Stimulated activated CD8-positive, alpha-beta memory T cell treated with anti-CD3 and anti-CD28 coated beads, Interleukin-7, amount 100 ng/mL, for 24 hours (primary cell): ENCODE measurements around the gene LRG1.
"Not testable (repeated sequence)": the region's sequence is repeated elsewhere in the genome, so short reads cannot be mapped to it uniquely, and the experiment has no call there.

Experiments
- DNase-seq: peaks from one replicate; pipeline ENCODE4 v3.0.0-alpha.2; 2020; ENCODE audit warnings: low read depth

The LRG1 gene

GRCh38 chr19:4527377-4527776 is 12.5 kb downstream of the LRG1 start:
- not testable (repeated sequence) for DNase-seq

GRCh38 chr19:4525563-4526002 is 14.3 kb downstream of the LRG1 start:
- DNase-seq: no peak

GRCh38 chr19:4524808-4525562 is 14.9 kb downstream of the LRG1 start:
- peak; percentile 52 for DNase-seq

GRCh38 chr19:4523306-4524110 is 16.3 kb downstream of the LRG1 start:
- peak; percentile 5 for DNase-seq

- no peak for DNase-seq
Measured at GRCh38 chr19:4522291-4523002, 17.4 kb downstream of the LRG1 start.

GRCh38 chr19:4521888-4522242 is 18.0 kb downstream of the LRG1 start:
- DNase-seq: no peak

- DNase-seq: no peak
Measured at GRCh38 chr19:4521170-4521887, 18.5 kb downstream of the LRG1 start.

GRCh38 chr19:4519521-4520277 is 20.1 kb downstream of the LRG1 start:
- DNase-seq: no peak

- DNase-seq: no peak
Measured at GRCh38 chr19:4519172-4519496, 20.7 kb downstream of the LRG1 start.

GRCh38 chr19:4518345-4519171 is 21.3 kb downstream of the LRG1 start, which contains the start of gene PLIN4:
Gene PLIN4 (minus strand): TSS chr19:4518486. CDS start chr19:4518272, 214 bp downstream.
- no peak for DNase-seq

GRCh38 chr19:4517451-4518057 is 22.3 kb downstream of the LRG1 start:
- no peak for DNase-seq

GRCh38 chr19:4516939-4517300 is 22.9 kb downstream of the LRG1 start:
- DNase-seq: no peak

- DNase-seq: no peak
Measured at GRCh38 chr19:4516199-4516938, 23.5 kb downstream of the LRG1 start.

- no peak for DNase-seq
Measured at GRCh38 chr19:4515732-4516131, 24.1 kb downstream of the LRG1 start.

GRCh38 chr19:4513248-4513647 is 26.6 kb downstream of the LRG1 start:
- no peak for DNase-seq

GRCh38 chr19:4512070-4512469 is 27.8 kb downstream of the LRG1 start:
- no peak for DNase-seq

- DNase-seq: no peak
Measured at GRCh38 chr19:4511300-4512054, 28.4 kb downstream of the LRG1 start.

- no peak for DNase-seq
Measured at GRCh38 chr19:4510435-4511255, 29.2 kb downstream of the LRG1 start.
